Right ventricle myocardium superior (tissue), 1 donor: ENCODE data around the gene MAP2K7. TPM values are rescaled to one million over a fixed set of nuclear protein-coding genes. Genes with fewer than 3 reads are reported as not detected.
A peak's percentile ranks its signal among the peaks of the same experiment; 100 is the strongest.
"Not testable (repeated sequence)": the region's sequence is repeated elsewhere in the genome, so short reads cannot be mapped to it uniquely, and the experiment has no call there.

ENCODE experiments used
- ATAC-seq: fragments of 200-7000 bp; cut with Tn5 transposase; one replicate; pipeline ENCODE4 v1.9.1; 2020; ENCODE audit warnings: mild to moderate bottlenecking; ENCODE audit not compliant: poor library complexity
- DNase-seq: peaks from one replicate; pipeline ENCODE4 v3.0.0-alpha.2; 2020
- intact Hi-C: fragments of 100-400 bp; cut with DNase I; formaldehyde crosslinking; loops from one replicate; pipeline ENCODE4 v1.11.2; 2022
- total RNA-seq: library from RNA; stranded (reverse); fragmentation: NEBNext Ultra II Directional; extraction: Animal tissue kit (Norgen Biotek cat#: 25700); gene quantifications from one replicate; pipeline ENCODE4 v1.2.1, GENCODE V29; 2021
- donor health status: DM: no; HTN: yes; CAD: no; lungs with severe emphysema.

MAP2K7 gene
- total RNA-seq, 1 donor from 2014 or later, result 27.5 TPM

GRCh38 chr19:7940841-7941240 is 37.2 kb downstream of the MAP2K7 start:
- intact Hi-C loops, result loop anchor here (5.0 to 10.0 kb wide), 3 partner anchors 61 to 311 kb away; no protein-coding TSS in a partner anchor
- DNase-seq (no peak), ATAC-seq (no peak)

GRCh38 chr19:7941895-7942596 is 38.4 kb downstream of the MAP2K7 start:
- no peak for DNase-seq
- intact Hi-C loops, result loop anchor here (5.0 to 10.0 kb wide), 3 partner anchors 60 to 310 kb away; no protein-coding TSS in a partner anchor
- no peak for ATAC-seq

GRCh38 chr19:7942981-7943443 is 39.3 kb downstream of the MAP2K7 start:
- intact Hi-C loops, result loop anchor here (5.0 to 10.0 kb wide), 3 partner anchors 59 to 309 kb away; no protein-coding TSS in a partner anchor
- ATAC-seq, result no peak
- no peak for DNase-seq

- intact Hi-C loops, result loop anchor here (5.0 to 10.0 kb wide), 3 partner anchors 59 to 309 kb away; no protein-coding TSS in a partner anchor
- DNase-seq (peak; percentile 99), ATAC-seq (peak; percentile 98)
Observed at GRCh38 chr19:7943444-7944176, 39.9 kb downstream of the MAP2K7 start, which contains the start of gene TIMM44. TIMM44 (minus strand) TSS chr19:7943666; CDS start chr19:7943651, 15 bp downstream.

GRCh38 chr19:7944177-7944761 is 40.6 kb downstream of the MAP2K7 start:
- DNase-seq (peak; percentile 91), ATAC-seq (peak; percentile 78)
- intact Hi-C loops, result loop anchor here (5.0 to 10.0 kb wide), 3 partner anchors 58 to 308 kb away; no protein-coding TSS in a partner anchor

GRCh38 chr19:7947939-7948338 is 44.3 kb downstream of the MAP2K7 start:
- intact Hi-C loops, result loop anchor here (10.0 kb wide), 1 partner anchor 207 kb away; no protein-coding TSS in a partner anchor

GRCh38 chr19:7953060-7953459 is 49.4 kb downstream of the MAP2K7 start:
- DNase-seq, result no peak
- ATAC-seq, result no peak
- intact Hi-C loops, result no loop called here

More at GRCh38 chr19:7947939-7948338, 44.3 kb downstream of the MAP2K7 start:
- no peak for DNase-seq
- ATAC-seq, result no peak

GRCh38 chr19:7953576-7953975 is 49.9 kb downstream of the MAP2K7 start:
- no peak for ATAC-seq
- intact Hi-C loops, result no loop called here
- no peak for DNase-seq

GRCh38 chr19:7955696-7956095 is 52.0 kb downstream of the MAP2K7 start:
- no peak for ATAC-seq
- intact Hi-C loops, result no loop called here
- no peak for DNase-seq

GRCh38 chr19:7959211-7959610 is 55.5 kb downstream of the MAP2K7 start:
- intact Hi-C loops, result no loop called here
- ATAC-seq (no peak), DNase-seq (no peak)

GRCh38 chr19:7961082-7961481 is 57.4 kb downstream of the MAP2K7 start:
- ATAC-seq, intact Hi-C loops, DNase-seq: not testable (repeated sequence)

GRCh38 chr19:7961920-7962626 is 58.4 kb downstream of the MAP2K7 start:
- intact Hi-C loops, result no loop called here
- DNase-seq (no peak), ATAC-seq (no peak)

- intact Hi-C loops, result no loop called here
- ATAC-seq (no peak), DNase-seq (no peak)
Observed at GRCh38 chr19:7962644-7963268, 59.1 kb downstream of the MAP2K7 start.

- intact Hi-C loops, result no loop called here
- DNase-seq (no peak), ATAC-seq (no peak)
Observed at GRCh38 chr19:7963566-7963965, 59.9 kb downstream of the MAP2K7 start.
